Right lobe of liver (tissue), 4 donors: ENCODE results near the gene DYNLL1.

Experiments
- POLR2A ChIP-seq: fragments of 450-650 bp; IDR thresholded peaks from one replicate; pipeline ENCODE4 v1.6.1; 2017; ENCODE audit warnings: antibody characterized with exemption, mild to moderate bottlenecking
- TF ChIP-seq, protein P1 (sequence below), 4 donors: fragments of 200-600 bp in 3 of 4; fragments of 450-650 bp in 1 of 4; IDR thresholded peaks; one replicate each; pipeline versions ENCODE4 v1.5.1 to v1.8.0; 2016 to 2022; ENCODE audit warnings: antibody characterized with exemption in 4 of 4, mild to moderate bottlenecking in 2 of 4
- donor health status: DM: no; HTN: no; CAD: no.
- donor health status: DM: no; HTN: no; CAD: no.
- donor health status: DM: no; HTN: yes; CAD: no.

GRCh38 chr12:120468821-120469449 is 27.0 kb upstream of the DYNLL1 start:
- TF ChIP-seq, protein P1, sequence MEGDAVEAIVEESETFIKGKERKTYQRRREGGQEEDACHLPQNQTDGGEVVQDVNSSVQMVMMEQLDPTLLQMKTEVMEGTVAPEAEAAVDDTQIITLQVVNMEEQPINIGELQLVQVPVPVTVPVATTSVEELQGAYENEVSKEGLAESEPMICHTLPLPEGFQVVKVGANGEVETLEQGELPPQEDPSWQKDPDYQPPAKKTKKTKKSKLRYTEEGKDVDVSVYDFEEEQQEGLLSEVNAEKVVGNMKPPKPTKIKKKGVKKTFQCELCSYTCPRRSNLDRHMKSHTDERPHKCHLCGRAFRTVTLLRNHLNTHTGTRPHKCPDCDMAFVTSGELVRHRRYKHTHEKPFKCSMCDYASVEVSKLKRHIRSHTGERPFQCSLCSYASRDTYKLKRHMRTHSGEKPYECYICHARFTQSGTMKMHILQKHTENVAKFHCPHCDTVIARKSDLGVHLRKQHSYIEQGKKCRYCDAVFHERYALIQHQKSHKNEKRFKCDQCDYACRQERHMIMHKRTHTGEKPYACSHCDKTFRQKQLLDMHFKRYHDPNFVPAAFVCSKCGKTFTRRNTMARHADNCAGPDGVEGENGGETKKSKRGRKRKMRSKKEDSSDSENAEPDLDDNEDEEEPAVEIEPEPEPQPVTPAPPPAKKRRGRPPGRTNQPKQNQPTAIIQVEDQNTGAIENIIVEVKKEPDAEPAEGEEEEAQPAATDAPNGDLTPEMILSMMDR (IDR thresholded peaks at IDR 0.05) = no peak
- TF ChIP-seq POLR2A = no peak
